RWPE2 (cell line): Measurements from ENCODE around the gene SPTBN4.

Experiments used
- ATAC-seq: fragments of 200-7000 bp; cut with Tn5 transposase; 3 replicates; pipeline ENCODE4 v1.9.1; 2021; ENCODE audit warnings: low read depth
- DNase-seq: peaks from one replicate; pipeline ENCODE4 v3.0.0-alpha.2; 2020; ENCODE audit warnings: low spot score
- H3K27ac ChIP-seq: fragments of 450-650 bp; 2 replicates; pipeline ENCODE4 v1.5.1; 2017; ENCODE audit warnings: mild to moderate bottlenecking; ENCODE audit not compliant: poor library complexity, severe bottlenecking
- H3K27me3 ChIP-seq: fragments of 250-450 bp; sonication (Bioruptor Pico); 2 replicates; pipeline ENCODE4 v1.5.1; 2021; ENCODE audit warnings: mild to moderate bottlenecking, moderate library complexity; ENCODE audit not compliant: insufficient read depth, poor library complexity, severe bottlenecking
- H3K36me3 ChIP-seq: fragments of 250-450 bp; sonication (Bioruptor Pico); 2 replicates; pipeline ENCODE4 v1.5.1; 2020; ENCODE audit warnings: low read depth, mild to moderate bottlenecking, moderate library complexity
- H3K4me1 ChIP-seq: fragments of 250-450 bp; sonication (Bioruptor Pico); 2 replicates; pipeline ENCODE4 v1.5.1; 2021; ENCODE audit warnings: mild to moderate bottlenecking, moderate library complexity; ENCODE audit not compliant: insufficient read depth, poor library complexity, severe bottlenecking
- H3K4me3 ChIP-seq: fragments of 250-450 bp; sonication (Bioruptor Pico); 2 replicates; pipeline ENCODE4 v1.5.1; 2021; ENCODE audit warnings: mild to moderate bottlenecking, moderate library complexity; ENCODE audit not compliant: severe bottlenecking
- H3K9me3 ChIP-seq: fragments of 250-450 bp; sonication (Bioruptor Pico); 2 replicates; pipeline ENCODE4 v1.5.1; 2021; ENCODE audit warnings: mild to moderate bottlenecking, moderate library complexity; ENCODE audit not compliant: severe bottlenecking
- CTCF ChIP-seq: fragments of 450-650 bp; IDR thresholded peaks from one replicate; pipeline ENCODE4 v1.5.1; 2017; ENCODE audit warnings: mild to moderate bottlenecking, moderate library complexity; ENCODE audit not compliant: poor library complexity, severe bottlenecking

The SPTBN4 gene

GRCh38 chr19:40466985-40467734, at the start of gene SPTBN4:
Gene SPTBN4 (plus strand): TSS chr19:40467001. CDS start chr19:40472622, 5,621 bp downstream.
- Histone ChIP-seq H3K4me1 (no peaks in the 10 kb centered on the region), H3K27ac (no peak within 1 kb of the TSS), H3K4me3 (peak within 1 kb of the TSS; percentile 54), H3K9me3 (no peaks in the 10 kb centered on the region), H3K36me3 (no peaks in the 10 kb centered on the region), H3K27me3 (peaks cover 4% of the 10 kb centered on the region)
- no peak for DNase-seq
- no peak for ATAC-seq
- TF ChIP-seq CTCF, result no peak

DNA sequence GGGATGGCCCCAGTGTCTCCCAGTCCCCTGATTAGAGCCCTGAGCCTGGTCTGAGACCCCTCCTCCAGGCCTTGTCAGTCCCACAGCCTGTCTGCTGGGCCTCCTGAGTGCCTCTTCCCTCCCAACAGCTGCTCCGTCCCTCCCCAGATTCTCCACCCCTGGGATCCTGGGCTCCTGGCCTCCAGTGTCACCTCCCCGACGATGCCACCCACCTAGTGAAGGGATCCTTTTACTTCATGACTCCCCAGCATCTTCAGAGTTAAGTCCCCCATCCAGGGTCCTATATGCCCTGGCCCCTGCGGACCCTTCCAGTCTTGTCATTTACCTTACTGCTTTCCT, 49.2 kb upstream of the SPTBN4 start:
- ATAC-seq, result no peak
- Histone ChIP-seq H3K27me3 (no peaks in the 10 kb centered on the region), H3K9me3 (no peaks in the 10 kb centered on the region), H3K4me1 (peaks cover 4% of the 10 kb centered on the region), H3K27ac (no peak overlapping the region), H3K4me3 (no peak overlapping the region), H3K36me3 (peaks cover 5% of the 10 kb centered on the region)
- TF ChIP-seq CTCF, result no peak
- DNase-seq, result no peak

DNA sequence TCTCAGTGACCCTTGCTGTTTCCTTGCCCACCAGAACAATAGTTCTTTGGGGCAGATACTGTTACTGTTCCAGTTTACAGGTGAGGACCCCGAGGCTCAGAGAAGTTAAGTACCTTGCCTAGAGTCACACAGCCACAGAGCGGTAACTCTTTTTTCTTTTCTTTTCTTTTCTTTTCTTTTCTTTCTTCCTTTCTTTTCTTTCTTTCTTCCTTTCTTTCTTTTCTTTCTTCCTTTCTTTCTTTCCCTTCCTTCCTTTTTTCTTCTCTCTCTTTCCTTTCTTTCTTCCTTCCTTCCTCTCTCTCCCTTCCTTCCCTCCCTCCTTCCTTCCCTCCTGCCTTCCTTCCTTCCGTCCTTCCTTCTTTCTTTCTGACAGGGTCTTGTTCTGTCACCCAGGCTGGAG, 48.8 kb upstream of the SPTBN4 start:
- H3K4me1 ChIP-seq, result peaks cover 4% of the 10 kb centered on the region
- TF ChIP-seq CTCF, result no peak
- no peaks in the 10 kb centered on the region for H3K9me3 ChIP-seq
- no peak overlapping the region for H3K4me3 ChIP-seq
- ATAC-seq (no peak), DNase-seq (no peak)
- H3K36me3 ChIP-seq, result peaks cover 10% of the 10 kb centered on the region
- H3K27ac ChIP-seq, result no peak overlapping the region
- no peaks in the 10 kb centered on the region for H3K27me3 ChIP-seq

- Histone ChIP-seq H3K4me3 (no peak overlapping the region), H3K36me3 (peaks cover 10% of the 10 kb centered on the region), H3K27ac (no peak overlapping the region), H3K4me1 (peaks cover 5% of the 10 kb centered on the region), H3K9me3 (no peaks in the 10 kb centered on the region), H3K27me3 (no peaks in the 10 kb centered on the region)
- DNase-seq (no peak), ATAC-seq (no peak)
- no peak for TF ChIP-seq CTCF
Observed at GRCh38 chr19:40419066-40419612, 47.7 kb upstream of the SPTBN4 start.

GRCh38 chr19:40419780-40420179, 47.0 kb upstream of the SPTBN4 start:
- Histone ChIP-seq H3K27ac (no peak overlapping the region), H3K4me3 (no peak overlapping the region), H3K36me3 (peaks cover 10% of the 10 kb centered on the region), H3K27me3 (no peaks in the 10 kb centered on the region), H3K4me1 (peaks cover 7% of the 10 kb centered on the region), H3K9me3 (no peaks in the 10 kb centered on the region)
- ATAC-seq (no peak), DNase-seq (no peak)
- no peak for TF ChIP-seq CTCF
